DOHH2 (cell line): ENCODE results near the gene NUDT8.
A peak's percentile ranks its signal among the peaks of the same experiment; 100 is the strongest.

Experiments used
- H3F3A ChIP-seq: fragments of 200-600 bp; sonication (generic), shearing (Covaris generic); 2 replicates; pipeline ENCODE4 v1.6.0; 2016; ENCODE audit warnings: antibody characterized with exemption, mild to moderate bottlenecking; ENCODE audit not compliant: control insufficient read depth, insufficient read depth
- H3K27ac ChIP-seq: fragments of 200-600 bp; sonication (generic); 2 replicates; pipeline ENCODE4 v1.5.1; 2014; ENCODE audit warnings: low read depth, mild to moderate bottlenecking, low read length, moderate library complexity
- H3K27me3 ChIP-seq: fragments of 200-600 bp; sonication (generic); 2 replicates; pipeline ENCODE4 v1.6.1; 2014; ENCODE audit warnings: mild to moderate bottlenecking, low read length, mixed read lengths; ENCODE audit not compliant: control insufficient read depth
- H3K36me3 ChIP-seq: fragments of 200-600 bp; sonication (generic); 2 replicates; pipeline ENCODE4 v1.6.1; 2014; ENCODE audit warnings: mild to moderate bottlenecking, low read length, moderate library complexity, mixed read lengths; ENCODE audit not compliant: control insufficient read depth
- H3K4me1 ChIP-seq: fragments of 200-600 bp; sonication (generic); 2 replicates; pipeline ENCODE4 v1.6.1; 2014; ENCODE audit warnings: mild to moderate bottlenecking, low read length, mixed read lengths; ENCODE audit not compliant: control insufficient read depth
- H3K4me2 ChIP-seq: fragments of 200-600 bp; sonication (generic); 2 replicates; pipeline ENCODE4 v1.6.0; 2014; ENCODE audit warnings: mild to moderate bottlenecking, low read length, moderate library complexity
- H3K4me3 ChIP-seq: fragments of 200-600 bp; sonication (generic); 2 replicates; pipeline ENCODE4 v1.5.1; 2014; ENCODE audit warnings: mild to moderate bottlenecking, low read length, mixed read lengths
- H3K79me2 ChIP-seq: fragments of 200-600 bp; sonication (generic); 2 replicates; pipeline ENCODE4 v1.6.1; 2014; ENCODE audit warnings: mild to moderate bottlenecking, low read length, mixed read lengths; ENCODE audit not compliant: control insufficient read depth
- H3K9me2 ChIP-seq: fragments of 200-600 bp; sonication (generic); replicated peaks from 2 replicates; pipeline ENCODE4 v1.6.1; 2014; ENCODE audit warnings: mild to moderate bottlenecking, low read length, mixed read lengths; ENCODE audit not compliant: control insufficient read depth
- H3K9me3 ChIP-seq: fragments of 200-600 bp; sonication (generic); 2 replicates; pipeline ENCODE4 v1.6.1; 2014; ENCODE audit warnings: antibody characterized with exemption, low read length, mixed read lengths; ENCODE audit not compliant: control insufficient read depth, insufficient read depth
- H4K20me1 ChIP-seq: fragments of 200-600 bp; sonication (generic); 2 replicates; pipeline ENCODE4 v1.6.0; 2014; ENCODE audit warnings: low read depth, mild to moderate bottlenecking, antibody characterized with exemption, low read length, moderate library complexity; ENCODE audit not compliant: control insufficient read depth, insufficient read depth
- CTCF ChIP-seq: fragments of 200-600 bp; sonication (generic); IDR thresholded peaks from one replicate; pipeline ENCODE4 v1.5.1; 2014; ENCODE audit warnings: antibody characterized with exemption, mild to moderate bottlenecking, low read depth, low read length; ENCODE audit not compliant: poor library complexity, severe bottlenecking
- EZH2phosphoT487 ChIP-seq: fragments of 200-600 bp; sonication (generic); IDR thresholded peaks from 2 replicates; pipeline ENCODE4 v1.6.1; 2017; ENCODE audit warnings: borderline replicate concordance, mild to moderate bottlenecking, antibody characterized with exemption, low read length, moderate library complexity, mixed read lengths

Gene NUDT8

DNA sequence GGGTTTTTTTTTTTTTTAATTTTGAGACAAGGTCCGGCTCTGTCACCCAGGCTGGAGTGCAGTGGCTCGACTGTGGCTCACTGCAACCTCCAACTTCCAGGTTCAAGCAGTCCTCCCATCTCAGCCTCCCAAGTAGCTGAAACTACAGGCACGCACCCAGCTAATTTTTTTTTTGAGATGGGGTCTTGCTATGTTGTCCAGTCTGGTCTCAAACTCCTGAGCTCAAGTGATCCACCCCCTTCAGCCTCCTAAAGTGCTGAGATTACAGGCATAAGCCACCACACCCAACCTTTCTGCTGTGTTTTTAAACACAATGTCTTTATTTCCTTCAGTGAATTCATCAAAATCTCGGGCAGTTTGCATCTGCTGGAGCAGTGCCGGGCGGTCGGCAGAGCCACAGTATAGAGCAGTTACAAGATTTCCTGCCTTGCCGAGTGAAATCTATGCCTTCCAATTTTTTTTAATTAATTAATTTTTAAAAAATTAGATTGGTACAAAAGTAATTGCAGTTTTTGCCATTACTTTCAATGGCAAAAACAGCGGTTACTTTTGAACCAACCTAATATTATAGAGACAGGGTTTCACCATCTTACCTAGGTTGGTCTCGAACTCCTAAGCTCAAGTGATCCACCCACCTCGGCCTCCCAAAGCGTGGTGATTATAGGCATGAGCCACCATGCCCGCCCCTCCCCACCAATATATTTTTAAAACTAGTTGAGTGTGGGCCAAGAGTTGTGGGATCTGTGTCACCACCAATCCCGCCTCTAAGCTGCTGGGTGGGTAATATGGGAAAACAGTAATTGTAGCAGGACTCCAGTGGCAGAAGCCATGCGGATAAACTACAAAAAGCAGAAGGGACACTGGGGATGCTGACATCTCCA, 23.5 kb upstream of the NUDT8 start:
- Histone ChIP-seq H3K27me3 (no peaks in the 10 kb centered on the region), H3K4me1 (peaks cover 57% of the 10 kb centered on the region), H3K4me2 (no peak overlapping the region; the same call in 1 of the 2 replicates), H3K36me3 (peaks cover 28% of the 10 kb centered on the region), H3K79me2 (no peaks in the 10 kb centered on the region), H3K27ac (peak overlapping the region; percentile 99), H3F3A (peaks cover 42% of the 10 kb centered on the region), H4K20me1 (no peaks in the 10 kb centered on the region), H3K9me2 (no peaks in the 10 kb centered on the region), H3K9me3 (peaks cover 36% of the 10 kb centered on the region), H3K4me3 (no peak overlapping the region)
- TF ChIP-seq EZH2phosphoT487 (no peak), CTCF (no peak)

- Histone ChIP-seq H3K79me2 (no peaks in the 10 kb centered on the region), H3K4me3 (peak overlapping the region; percentile 86), H3K4me2 (peak overlapping the region; percentile 91), H3F3A (peaks cover 43% of the 10 kb centered on the region), H3K4me1 (peaks cover 58% of the 10 kb centered on the region), H3K9me2 (no peaks in the 10 kb centered on the region), H3K9me3 (peaks cover 29% of the 10 kb centered on the region), H3K36me3 (peaks cover 21% of the 10 kb centered on the region), H3K27ac (peak overlapping the region; percentile 99), H4K20me1 (no peaks in the 10 kb centered on the region), H3K27me3 (no peaks in the 10 kb centered on the region)
- TF ChIP-seq CTCF (no peak), EZH2phosphoT487 (no peak)
Measured at GRCh38 chr11:67651976-67652781, 22.4 kb upstream of the NUDT8 start.

DNA sequence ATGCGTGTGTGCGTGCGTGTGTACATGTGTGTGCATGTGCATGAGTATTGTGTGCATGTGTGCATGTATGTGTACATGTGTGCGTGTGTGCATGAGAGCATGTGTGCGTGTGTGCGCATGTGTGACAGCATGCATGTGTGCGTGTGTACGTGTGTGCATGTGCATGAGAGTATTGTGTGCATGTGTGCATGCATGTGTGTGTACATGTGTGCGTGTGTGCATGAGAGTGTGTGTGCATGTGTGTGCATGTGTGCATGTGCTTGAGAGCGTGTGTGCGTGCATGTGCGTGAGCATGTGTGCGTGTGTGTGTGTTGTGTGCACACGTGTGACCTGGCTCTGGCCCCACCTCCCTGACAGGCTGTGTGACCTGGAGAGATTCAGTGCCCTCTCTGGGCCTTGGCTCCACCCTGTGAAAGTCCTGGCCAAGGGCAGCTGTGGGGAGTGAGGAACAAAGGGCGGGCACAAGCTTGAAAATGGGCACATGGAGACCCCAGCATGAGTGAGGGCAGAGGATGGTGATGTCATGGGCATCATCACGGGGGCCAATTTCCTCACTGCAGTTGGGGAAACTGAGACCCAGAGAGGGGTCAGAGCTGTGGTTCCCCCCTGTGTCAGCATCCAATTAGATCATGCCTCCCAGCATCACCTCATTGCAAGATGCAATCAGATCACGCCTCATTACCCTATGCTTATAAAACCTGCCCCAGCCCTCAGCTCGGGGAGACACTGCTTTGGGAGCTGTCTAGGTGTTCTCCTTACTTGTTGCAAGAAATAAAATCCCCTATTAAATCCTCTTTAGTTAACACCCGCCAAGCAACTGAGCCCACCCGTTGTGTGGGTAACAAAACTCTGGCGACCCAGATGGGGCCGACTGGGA, 20.1 kb upstream of the NUDT8 start:
- no peaks in the 10 kb centered on the region for H3K27me3 ChIP-seq
- no peaks in the 10 kb centered on the region for H3K9me2 ChIP-seq
- peaks cover under 1% of the 10 kb centered on the region; the same call in 1 of the 2 replicates for H3K79me2 ChIP-seq
- peaks cover 13% of the 10 kb centered on the region; the same call in 1 of the 2 replicates for H3K9me3 ChIP-seq
- peaks cover 55% of the 10 kb centered on the region for H3F3A ChIP-seq
- H3K4me2 ChIP-seq, result peak overlapping the region; percentile 91
- peaks cover 12% of the 10 kb centered on the region for H3K36me3 ChIP-seq
- peak overlapping the region; percentile 86 for H3K4me3 ChIP-seq
- no peaks in the 10 kb centered on the region for H4K20me1 ChIP-seq
- H3K27ac ChIP-seq, result peak overlapping the region; percentile 99
- no peak for TF ChIP-seq EZH2phosphoT487
- TF ChIP-seq CTCF, result no peak
- H3K4me1 ChIP-seq, result peaks cover 81% of the 10 kb centered on the region
